NCI-H1436 (cell line): ENCODE data around the gene C19orf67.

ENCODE experiments used
- DNase-seq: peaks from one replicate; lab custom pipeline; 2025; lab: John Stamatoyannopoulos, UW

C19orf67 gene

GRCh38 chr19:14085309-14085995, at the start of gene C19orf67:
TSS of gene C19orf67 (minus strand) at chr19:14085783. CDS start at chr19:14085627, 156 bp downstream.
- DNase-seq = no peak

- no peak for DNase-seq
Measured at GRCh38 chr19:14135355-14135754, 49.8 kb upstream of the C19orf67 start.

DNA sequence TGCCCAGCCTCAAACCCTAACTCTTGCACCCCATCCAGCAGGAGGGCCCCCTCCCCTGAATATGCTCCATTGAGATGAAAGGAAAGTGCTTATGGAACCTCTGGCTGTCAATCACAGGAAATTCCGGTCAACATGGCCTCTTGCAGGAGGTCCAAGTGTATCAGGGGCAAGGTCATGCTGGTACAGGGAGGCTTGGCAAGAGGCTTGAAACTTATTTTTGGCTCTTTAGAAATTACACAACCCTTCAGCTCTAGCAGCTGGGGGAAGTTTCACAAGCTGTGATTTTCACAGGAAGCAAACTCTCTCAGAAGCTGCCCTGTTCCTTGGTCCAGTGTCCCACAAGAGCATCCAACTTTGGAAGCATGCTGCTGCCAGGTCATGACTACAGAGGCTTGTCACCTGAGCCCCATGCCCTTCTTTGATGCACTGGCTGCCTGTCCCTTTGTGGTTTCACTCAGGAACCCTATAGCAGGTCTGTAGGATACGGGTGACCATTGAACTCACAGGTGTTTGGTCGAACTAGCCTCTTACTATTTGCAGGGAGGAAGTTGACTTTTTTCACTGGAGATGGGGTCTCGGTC, 42.4 kb upstream of the C19orf67 start:
- DNase-seq = no peak

GRCh38 chr19:14127176-14127575, 41.6 kb upstream of the C19orf67 start:
- DNase-seq = no peak

DNA sequence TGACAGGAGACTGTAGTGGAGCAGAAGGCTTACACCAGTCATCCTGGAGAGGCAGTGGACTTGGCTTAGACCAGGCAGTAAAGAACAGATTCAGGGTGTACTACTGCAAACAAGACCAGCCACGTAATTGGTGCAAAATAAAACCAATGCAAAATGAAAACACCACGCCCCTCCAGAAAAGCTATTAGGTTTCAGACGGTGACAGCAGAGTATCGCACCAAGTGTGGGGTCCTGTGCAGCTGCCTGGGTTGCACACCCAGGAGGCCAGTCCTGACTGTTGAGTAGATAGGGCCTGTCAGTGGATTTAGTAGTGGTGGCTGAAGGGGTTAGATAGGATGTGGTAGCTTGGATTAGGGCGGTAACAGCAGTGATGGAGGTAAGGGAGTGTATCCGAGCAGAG, 37.3 kb upstream of the C19orf67 start:
- no peak for DNase-seq

DNA sequence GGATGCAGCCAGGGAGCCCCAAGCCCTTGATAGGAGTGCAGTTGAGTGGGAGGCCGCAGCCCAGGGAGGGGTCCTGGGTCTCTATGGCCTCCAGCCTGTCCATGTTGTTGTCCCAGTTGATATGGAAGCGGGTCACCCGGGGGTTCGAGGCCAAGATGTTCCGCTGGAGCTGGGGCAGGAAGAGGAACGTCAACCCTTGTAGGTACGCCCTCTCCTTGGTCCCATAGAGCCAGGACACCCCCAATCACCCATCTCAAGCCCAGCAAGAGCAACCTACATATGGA, 34.9 kb upstream of the C19orf67 start:
- DNase-seq = no peak

- no peak for DNase-seq
Measured at GRCh38 chr19:14119644-14120496, 34.3 kb upstream of the C19orf67 start.

DNA sequence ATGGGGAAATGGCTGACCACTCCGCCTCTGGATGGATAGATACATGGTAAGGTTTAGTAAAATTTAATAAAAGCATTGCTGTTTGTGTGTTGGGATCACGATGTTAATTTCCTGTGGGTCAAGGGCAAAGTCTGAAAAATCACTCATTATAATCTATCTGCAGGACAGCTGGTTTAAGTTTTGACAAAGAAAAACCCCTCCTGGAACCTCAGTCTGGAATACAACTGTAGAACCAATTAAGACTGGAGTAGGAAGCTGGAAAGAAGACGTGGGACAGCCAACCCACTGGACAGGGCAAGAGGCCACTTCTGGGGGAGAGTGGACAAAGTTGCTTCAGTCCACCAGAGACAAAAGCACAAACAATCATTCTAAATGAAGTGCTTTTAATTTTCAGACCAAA, 33.6 kb upstream of the C19orf67 start:
- DNase-seq = no peak

DNA sequence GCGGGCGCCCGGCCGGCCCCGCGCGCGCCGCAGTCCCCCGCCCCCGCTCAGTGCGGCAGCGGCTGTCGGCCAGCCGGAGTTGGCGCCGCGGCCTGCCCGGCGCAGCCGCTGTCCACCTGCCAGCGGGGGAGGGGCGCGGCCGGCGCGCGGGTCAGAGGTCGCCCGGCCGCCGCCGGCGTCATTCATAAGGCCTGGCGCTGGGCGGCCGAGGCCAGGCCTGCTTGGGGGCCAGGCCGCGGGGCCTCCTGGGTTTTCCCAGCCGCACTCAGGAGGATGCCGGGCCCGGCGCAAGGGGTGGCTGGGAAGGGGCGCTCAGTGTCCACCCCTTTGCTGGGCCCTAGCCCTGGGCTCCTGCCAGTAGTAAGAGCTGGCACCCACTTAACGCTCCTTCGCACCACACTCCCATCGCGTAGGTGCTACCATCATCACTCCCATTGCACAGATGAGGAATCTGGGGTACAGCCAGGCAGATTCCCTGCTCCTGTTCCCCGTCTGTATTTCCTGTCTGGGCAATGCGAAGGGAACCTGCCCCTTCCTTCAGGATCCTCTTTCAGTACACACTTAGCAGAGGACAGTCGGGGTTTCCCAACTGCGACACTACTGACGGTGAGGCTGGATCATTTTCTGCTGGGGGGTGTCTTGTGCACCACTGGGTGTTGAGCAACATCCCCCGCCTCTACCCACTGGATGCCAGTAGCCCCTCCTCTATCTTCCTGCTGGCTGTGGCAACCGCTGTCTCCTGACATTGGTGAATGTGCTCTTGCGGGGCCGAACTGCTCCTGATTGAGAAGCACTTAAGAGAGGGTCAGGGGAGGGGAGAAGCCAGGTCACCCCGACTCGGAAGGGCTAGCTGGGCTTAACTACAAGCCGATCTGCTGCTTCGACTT, 32.8 kb upstream of the C19orf67 start:
- DNase-seq = no peak

DNA sequence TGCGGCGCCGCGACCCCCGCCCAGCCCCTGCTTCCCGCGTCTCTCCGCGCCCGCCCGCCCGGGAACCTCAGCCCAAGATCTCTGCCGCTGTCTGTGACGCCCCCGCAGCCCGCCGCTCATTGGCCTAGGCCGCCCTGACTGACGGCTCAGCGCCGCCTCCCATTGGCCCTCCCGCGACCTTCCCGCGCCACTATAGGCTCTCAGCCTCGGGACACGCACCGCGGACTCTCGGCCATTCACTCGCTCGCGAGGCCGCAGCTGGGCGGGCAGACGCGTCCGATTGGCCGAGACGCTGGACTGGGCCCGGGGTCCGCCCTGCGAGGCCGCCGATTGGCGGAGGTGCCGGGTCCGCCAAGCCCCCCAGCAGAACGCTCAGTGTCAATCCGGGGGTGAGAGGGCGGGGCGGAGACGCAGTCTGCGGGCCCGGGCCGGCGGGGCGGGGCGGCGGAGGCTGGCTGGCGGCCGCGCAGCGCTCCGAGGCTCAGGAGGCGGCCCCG, 32.1 kb upstream of the C19orf67 start, which contains the start of gene PRKACA:
PRKACA (minus strand) TSS at position 95 of the 497 bp plus-strand sequence. CDS start 215 bp downstream, outside the sequence.
- peak; percentile 98 for DNase-seq

GRCh38 chr19:14116918-14117578, 31.5 kb upstream of the C19orf67 start:
- DNase-seq = no peak

DNA sequence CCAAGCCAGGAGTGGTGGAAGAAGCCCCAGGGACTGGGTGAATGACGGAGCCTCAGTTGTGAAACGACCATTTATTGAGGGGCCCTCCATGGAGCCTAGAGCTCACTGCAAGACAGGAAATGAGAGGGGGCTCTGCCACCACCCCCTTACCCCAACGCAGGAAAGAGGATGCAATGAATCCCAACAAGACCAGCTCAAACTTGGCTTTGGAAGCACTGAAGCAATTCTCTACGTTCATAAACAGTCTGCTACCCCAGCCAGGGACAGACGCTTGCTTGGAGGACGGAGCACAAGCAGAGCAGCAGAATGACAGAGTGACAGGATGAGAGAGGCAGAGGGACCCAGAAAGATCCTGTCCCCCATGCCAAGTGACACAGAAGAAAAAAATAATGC, 30.9 kb upstream of the C19orf67 start:
- DNase-seq = no peak

GRCh38 chr19:14115756-14116155, 30.2 kb upstream of the C19orf67 start:
- no peak for DNase-seq

DNA sequence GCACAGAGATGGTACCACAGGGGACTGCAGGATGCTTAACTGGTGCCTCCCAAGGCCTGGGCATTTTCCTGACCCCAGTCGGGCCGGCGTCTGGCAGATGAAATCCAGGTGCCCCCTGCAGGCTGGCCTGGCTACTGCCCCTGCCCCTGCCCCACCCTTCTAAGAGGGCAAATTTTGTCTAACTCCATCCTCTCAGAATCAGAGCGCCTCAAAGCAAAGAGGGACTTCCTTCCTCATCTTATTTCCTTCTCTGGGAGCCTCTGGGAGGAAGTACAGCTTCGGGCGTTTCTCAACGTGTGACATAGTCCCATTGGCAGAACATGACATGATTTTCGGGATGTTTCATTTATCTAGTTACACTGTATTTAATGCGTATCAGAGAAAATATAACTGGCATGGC, 29.3 kb upstream of the C19orf67 start:
- no peak for DNase-seq

DNA sequence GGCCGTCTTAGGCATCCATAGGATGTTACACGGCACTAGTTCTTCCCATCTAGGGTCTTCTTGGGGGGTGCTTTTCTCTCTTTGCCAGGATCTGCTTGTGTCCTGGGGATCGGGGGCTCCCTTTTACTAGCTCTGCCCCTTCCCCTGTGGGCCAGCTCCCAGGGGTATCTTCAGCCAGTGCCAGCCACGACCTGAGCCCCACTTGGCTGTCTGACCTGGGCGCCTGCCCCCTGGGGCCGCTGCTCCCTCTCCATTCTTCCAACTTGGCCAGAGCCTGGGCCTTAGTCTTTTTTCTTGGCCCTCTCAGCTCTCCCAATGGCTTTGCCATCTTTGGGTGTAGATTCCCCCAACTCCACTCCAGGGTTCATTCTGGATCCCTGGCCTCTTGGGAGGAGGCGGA, 28.9 kb upstream of the C19orf67 start:
- DNase-seq = no peak

GRCh38 chr19:14113762-14114414, 28.3 kb upstream of the C19orf67 start:
- DNase-seq = no peak

DNA sequence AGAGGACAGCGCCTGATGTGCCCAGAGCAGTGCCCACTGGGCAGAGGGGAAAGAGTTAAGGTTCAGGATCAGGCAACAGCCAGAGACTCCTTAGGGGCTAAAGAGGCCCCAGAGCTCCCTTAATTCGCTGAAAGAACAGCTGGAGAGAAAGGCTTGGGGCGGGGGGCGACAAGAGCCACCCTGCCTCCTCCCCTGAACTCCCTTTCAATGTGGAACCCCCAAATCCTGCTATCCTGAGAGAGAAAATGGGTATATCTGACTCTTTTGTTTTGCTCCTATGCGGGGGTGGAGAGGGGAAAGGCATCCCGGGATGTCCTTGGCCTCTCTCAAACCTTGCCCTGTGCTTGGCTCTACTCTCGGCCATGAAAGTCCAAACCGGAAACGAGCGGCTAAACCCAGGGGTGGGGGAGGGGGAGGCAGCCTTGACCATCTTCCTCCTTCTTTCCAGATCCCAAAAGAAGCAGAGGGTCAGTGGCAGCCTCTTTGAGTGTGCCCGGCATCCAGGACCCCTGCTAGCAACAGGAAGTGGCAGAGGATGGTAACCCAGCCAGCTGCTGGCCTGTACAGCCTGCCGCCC, 27.3 kb upstream of the C19orf67 start:
- no peak for DNase-seq

- no peak for DNase-seq
Measured at GRCh38 chr19:14112051-14112808, 26.6 kb upstream of the C19orf67 start.

DNA sequence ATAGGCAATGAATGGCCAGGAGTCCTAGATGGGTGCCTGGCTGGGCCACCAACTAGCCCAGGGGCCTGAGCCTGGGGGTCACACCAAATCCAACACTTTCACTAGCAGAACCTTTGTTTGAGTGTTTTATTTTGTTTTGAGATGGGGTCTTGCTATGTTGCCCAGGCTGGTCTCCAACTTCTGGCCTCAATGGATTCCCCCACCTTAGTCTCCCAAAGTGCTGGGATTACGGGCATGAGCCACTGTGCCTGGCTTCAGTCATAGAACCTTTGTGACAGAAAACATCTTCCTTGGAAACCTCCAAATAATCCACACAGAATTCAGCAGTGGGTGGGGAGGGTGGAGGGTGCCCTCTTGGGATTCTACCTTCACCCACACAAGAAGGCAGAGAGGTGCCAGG, 25.9 kb upstream of the C19orf67 start:
- no peak for DNase-seq

GRCh38 chr19:14110650-14111049, 25.1 kb upstream of the C19orf67 start:
- DNase-seq = no peak
